ENCODE results near the gene BTBD2. TPM values are rescaled to one million over a fixed set of nuclear protein-coding genes. Genes with fewer than 3 reads are reported as not detected.

BTBD2 gene
- polyA plus RNA-seq, 4 donors: 32.7 to 101 (median 53.0) TPM

DNA sequence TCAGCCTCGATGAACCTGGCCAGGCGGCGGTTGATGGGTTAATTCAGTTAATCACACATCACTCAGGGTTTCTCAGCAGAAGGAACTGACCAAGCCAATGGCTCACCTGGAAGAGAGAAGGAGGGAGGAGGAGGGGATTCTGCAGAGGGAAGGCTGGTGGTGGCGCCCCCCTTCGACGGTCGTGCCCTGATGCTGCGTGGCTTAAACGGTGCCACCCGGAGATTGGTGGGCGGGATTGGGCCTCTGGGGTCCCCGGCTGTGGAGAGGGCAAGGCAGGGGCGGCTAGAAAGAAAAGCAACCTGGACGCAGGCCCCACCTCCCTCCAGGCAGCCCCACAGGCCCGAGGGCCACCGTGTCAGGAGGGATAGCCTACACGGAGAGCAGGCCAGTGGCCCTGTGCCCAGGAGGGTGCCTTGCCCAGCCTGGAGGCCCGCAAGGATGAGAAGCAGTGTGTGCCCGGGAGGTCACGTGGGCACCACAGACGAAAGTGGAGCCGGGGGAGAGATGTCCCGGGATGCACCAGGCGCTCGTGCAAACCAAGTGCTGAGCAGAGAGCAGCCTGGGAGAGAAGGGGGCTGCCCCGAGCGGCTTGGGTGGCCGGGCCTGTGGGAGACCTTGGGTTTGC is 58.5 kb downstream of the BTBD2 start:
- 83 to 90% (median 87%) methylated on average over 24 to 28 of the region's 28 CpGs for WGBS, 3 donors
- DNase-seq (no peak), FAIRE-seq (no peak)
- no peaks in the 10 kb centered on the region for H3K27me3 ChIP-seq (ENCODE audit: control insufficient read depth in 3 of 3, insufficient read depth in 3 of 3, low read length in 3 of 3)
- H3K27ac ChIP-seq (ENCODE audit: low read depth in 1 of 3, low read length in 2 of 3): no peak overlapping the region
- peaks cover 0 to 78% (median 6%) of the 10 kb centered on the region in 3 donors for H3K36me3 ChIP-seq (ENCODE audit: control insufficient read depth in 3 of 3, insufficient read depth in 2 of 3, low read depth in 1 of 3, low read length in 3 of 3)
- H3K4me1 ChIP-seq (ENCODE audit: control insufficient read depth in 3 of 3, insufficient read depth in 2 of 3, low read depth in 1 of 3, low read length in 2 of 3): no peaks in the 10 kb centered on the region
- no peaks in the 10 kb centered on the region for H3K9me3 ChIP-seq (ENCODE audit: control insufficient read depth in 2 of 2, insufficient read depth in 1 of 2, low read depth in 1 of 2, low read length in 1 of 2)
- H3K4me3 ChIP-seq (ENCODE audit: low read depth in 1 of 3, low read length in 3 of 3): no peak overlapping the region

DNA sequence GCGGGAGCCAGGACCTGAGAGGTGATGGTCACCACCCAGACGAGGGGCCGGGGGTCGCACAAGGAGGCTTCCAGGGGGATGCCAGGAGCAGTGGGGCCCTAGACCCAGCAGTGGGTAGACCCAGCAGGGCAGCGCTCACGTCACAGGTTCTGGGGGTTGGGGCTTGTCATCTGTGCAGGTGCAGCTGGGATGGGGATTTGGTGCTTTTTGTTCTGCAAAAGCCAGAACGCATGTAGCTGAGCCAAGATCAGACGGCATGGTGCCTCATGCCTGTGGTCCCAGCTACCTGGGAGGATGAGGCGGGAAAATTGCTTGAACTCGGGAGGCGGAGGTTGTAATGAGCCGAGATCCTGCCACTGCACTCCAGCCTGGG is 59.4 kb downstream of the BTBD2 start:
- no peak overlapping the region for H3K4me3 ChIP-seq (ENCODE audit: low read depth in 1 of 3, low read length in 3 of 3)
- H3K36me3 ChIP-seq (ENCODE audit: control insufficient read depth in 3 of 3, insufficient read depth in 2 of 3, low read depth in 1 of 3, low read length in 3 of 3): peaks cover 0 to 74% (median 6%) of the 10 kb centered on the region in 3 donors
- H3K27ac ChIP-seq (ENCODE audit: low read depth in 1 of 3, low read length in 2 of 3): no peak overlapping the region
- DNase-seq (no peak), FAIRE-seq (no peak)
- H3K4me1 ChIP-seq (ENCODE audit: control insufficient read depth in 3 of 3, insufficient read depth in 2 of 3, low read depth in 1 of 3, low read length in 2 of 3): no peaks in the 10 kb centered on the region
- no peaks in the 10 kb centered on the region for H3K27me3 ChIP-seq (ENCODE audit: control insufficient read depth in 3 of 3, insufficient read depth in 3 of 3, low read length in 3 of 3)
- whole genome bisulfite sequencing, 3 donors: 91 to 93% (median 91%) methylated on average over 12 of the region's 12 CpGs
- no peaks in the 10 kb centered on the region for H3K9me3 ChIP-seq (ENCODE audit: control insufficient read depth in 2 of 2, insufficient read depth in 1 of 2, low read depth in 1 of 2, low read length in 1 of 2)

GRCh38 chr19:1955171-1956121 is 60.1 kb downstream of the BTBD2 start:
- Histone ChIP-seq H3K27ac (ENCODE audit: low read depth in 1 of 3, low read length in 2 of 3) (no peak overlapping the region), H3K4me3 (ENCODE audit: low read depth in 1 of 3, low read length in 3 of 3) (no peak overlapping the region), H3K27me3 (ENCODE audit: control insufficient read depth in 3 of 3, insufficient read depth in 3 of 3, low read length in 3 of 3) (no peaks in the 10 kb centered on the region), H3K36me3 (ENCODE audit: control insufficient read depth in 3 of 3, insufficient read depth in 2 of 3, low read depth in 1 of 3, low read length in 3 of 3) (peaks cover 0 to 69% (median 6%) of the 10 kb centered on the region in 3 donors), H3K4me1 (ENCODE audit: control insufficient read depth in 3 of 3, insufficient read depth in 2 of 3, low read depth in 1 of 3, low read length in 2 of 3) (no peaks in the 10 kb centered on the region), H3K9me3 (ENCODE audit: control insufficient read depth in 2 of 2, insufficient read depth in 1 of 2, low read depth in 1 of 2, low read length in 1 of 2) (no peaks in the 10 kb centered on the region)
- FAIRE-seq (no peak), DNase-seq (no peak)
- WGBS, 3 donors: 76 to 81% (median 81%) methylated on average over 34 to 51 of the region's 51 CpGs

GRCh38 chr19:1954532-1954933 is 61.0 kb downstream of the BTBD2 start:
- no peaks in the 10 kb centered on the region for H3K9me3 ChIP-seq (ENCODE audit: control insufficient read depth in 2 of 2, insufficient read depth in 1 of 2, low read depth in 1 of 2, low read length in 1 of 2)
- 93 to 96% (median 95%) methylated on average over 8 to 15 of the region's 15 CpGs for WGBS, 3 donors
- no peak overlapping the region for H3K27ac ChIP-seq (ENCODE audit: low read depth in 1 of 3, low read length in 2 of 3)
- DNase-seq: no peak
- no peaks in the 10 kb centered on the region for H3K4me1 ChIP-seq (ENCODE audit: control insufficient read depth in 3 of 3, insufficient read depth in 2 of 3, low read depth in 1 of 3, low read length in 2 of 3)
- H3K4me3 ChIP-seq (ENCODE audit: low read depth in 1 of 3, low read length in 3 of 3): no peak overlapping the region
- FAIRE-seq: no peak
- peaks cover 0 to 68% (median 6%) of the 10 kb centered on the region in 3 donors for H3K36me3 ChIP-seq (ENCODE audit: control insufficient read depth in 3 of 3, insufficient read depth in 2 of 3, low read depth in 1 of 3, low read length in 3 of 3)
- H3K27me3 ChIP-seq (ENCODE audit: control insufficient read depth in 3 of 3, insufficient read depth in 3 of 3, low read length in 3 of 3): no peaks in the 10 kb centered on the region

GRCh38 chr19:1953441-1954094 is 61.9 kb downstream of the BTBD2 start:
- Histone ChIP-seq H3K27ac (ENCODE audit: low read depth in 1 of 3, low read length in 2 of 3) (no peak overlapping the region), H3K4me1 (ENCODE audit: control insufficient read depth in 3 of 3, insufficient read depth in 2 of 3, low read depth in 1 of 3, low read length in 2 of 3) (no peaks in the 10 kb centered on the region), H3K36me3 (ENCODE audit: control insufficient read depth in 3 of 3, insufficient read depth in 2 of 3, low read depth in 1 of 3, low read length in 3 of 3) (peaks cover 0 to 75% (median 6%) of the 10 kb centered on the region in 3 donors), H3K4me3 (ENCODE audit: low read depth in 1 of 3, low read length in 3 of 3) (no peak overlapping the region), H3K27me3 (ENCODE audit: control insufficient read depth in 3 of 3, insufficient read depth in 3 of 3, low read length in 3 of 3) (no peaks in the 10 kb centered on the region), H3K9me3 (ENCODE audit: control insufficient read depth in 2 of 2, insufficient read depth in 1 of 2, low read depth in 1 of 2, low read length in 1 of 2) (no peaks in the 10 kb centered on the region)
- 92 to 93% (median 93%) methylated on average over 31 to 32 of the region's 32 CpGs for WGBS, 3 donors
- FAIRE-seq (no peak), DNase-seq (no peak)

DNA sequence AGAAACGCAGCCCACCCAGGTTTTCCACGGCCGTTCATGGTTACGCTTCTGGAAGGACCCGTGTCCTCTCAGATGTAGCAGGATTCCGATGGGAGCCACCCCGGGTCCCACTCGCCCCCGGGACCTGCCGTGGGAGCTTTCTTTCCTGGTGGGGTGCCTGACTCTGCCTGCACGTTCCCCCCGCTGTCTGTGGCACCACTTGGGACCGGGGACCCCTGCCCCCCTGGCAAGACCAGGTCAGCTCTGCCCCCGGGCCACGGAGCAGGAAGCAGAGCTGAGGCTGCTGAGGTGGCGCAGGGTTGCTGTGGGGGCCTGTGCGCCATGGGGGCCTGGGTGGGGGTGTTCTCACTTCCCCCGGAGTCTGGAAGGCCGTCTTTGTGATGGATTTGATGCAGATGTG is 62.5 kb downstream of the BTBD2 start:
- DNase-seq: no peak
- no peak for FAIRE-seq
- Histone ChIP-seq H3K36me3 (ENCODE audit: control insufficient read depth in 3 of 3, insufficient read depth in 2 of 3, low read depth in 1 of 3, low read length in 3 of 3) (peaks cover 0 to 76% (median 6%) of the 10 kb centered on the region in 3 donors), H3K27me3 (ENCODE audit: control insufficient read depth in 3 of 3, insufficient read depth in 3 of 3, low read length in 3 of 3) (no peaks in the 10 kb centered on the region), H3K9me3 (ENCODE audit: control insufficient read depth in 2 of 2, insufficient read depth in 1 of 2, low read depth in 1 of 2, low read length in 1 of 2) (no peaks in the 10 kb centered on the region), H3K27ac (ENCODE audit: low read depth in 1 of 3, low read length in 2 of 3) (no peak overlapping the region), H3K4me1 (ENCODE audit: control insufficient read depth in 3 of 3, insufficient read depth in 2 of 3, low read depth in 1 of 3, low read length in 2 of 3) (no peaks in the 10 kb centered on the region), H3K4me3 (ENCODE audit: low read depth in 1 of 3, low read length in 3 of 3) (no peak overlapping the region)
- WGBS, 3 donors: 89 to 94% (median 90%) methylated on average over 18 to 19 of the region's 19 CpGs

- peaks cover 0 to 74% (median 6%) of the 10 kb centered on the region in 3 donors for H3K36me3 ChIP-seq (ENCODE audit: control insufficient read depth in 3 of 3, insufficient read depth in 2 of 3, low read depth in 1 of 3, low read length in 3 of 3)
- H3K4me1 ChIP-seq (ENCODE audit: control insufficient read depth in 3 of 3, insufficient read depth in 2 of 3, low read depth in 1 of 3, low read length in 2 of 3): no peaks in the 10 kb centered on the region
- WGBS, 3 donors: 90 to 94% (median 90%) methylated on average over 21 of the region's 21 CpGs
- H3K9me3 ChIP-seq (ENCODE audit: control insufficient read depth in 2 of 2, insufficient read depth in 1 of 2, low read depth in 1 of 2, low read length in 1 of 2): no peaks in the 10 kb centered on the region
- no peak overlapping the region for H3K4me3 ChIP-seq (ENCODE audit: low read depth in 1 of 3, low read length in 3 of 3)
- H3K27me3 ChIP-seq (ENCODE audit: control insufficient read depth in 3 of 3, insufficient read depth in 3 of 3, low read length in 3 of 3): no peaks in the 10 kb centered on the region
- no peak overlapping the region for H3K27ac ChIP-seq (ENCODE audit: low read depth in 1 of 3, low read length in 2 of 3)
- DNase-seq (no peak), FAIRE-seq (no peak)
Measured at GRCh38 chr19:1952635-1953034, 62.9 kb downstream of the BTBD2 start.

- Histone ChIP-seq H3K27ac (ENCODE audit: low read depth in 1 of 3, low read length in 2 of 3) (no peak overlapping the region), H3K36me3 (ENCODE audit: control insufficient read depth in 3 of 3, insufficient read depth in 2 of 3, low read depth in 1 of 3, low read length in 3 of 3) (peaks cover 0 to 66% (median 6%) of the 10 kb centered on the region in 3 donors), H3K4me1 (ENCODE audit: control insufficient read depth in 3 of 3, insufficient read depth in 2 of 3, low read depth in 1 of 3, low read length in 2 of 3) (no peaks in the 10 kb centered on the region), H3K9me3 (ENCODE audit: control insufficient read depth in 2 of 2, insufficient read depth in 1 of 2, low read depth in 1 of 2, low read length in 1 of 2) (no peaks in the 10 kb centered on the region), H3K27me3 (ENCODE audit: control insufficient read depth in 3 of 3, insufficient read depth in 3 of 3, low read length in 3 of 3) (no peaks in the 10 kb centered on the region), H3K4me3 (ENCODE audit: low read depth in 1 of 3, low read length in 3 of 3) (no peak overlapping the region)
- FAIRE-seq: no peak
- 97 to 98% (median 97%) methylated on average over 14 to 16 of the region's 16 CpGs for WGBS, 3 donors
- no peak for DNase-seq
Measured at GRCh38 chr19:1950640-1951039, 64.9 kb downstream of the BTBD2 start.
